ENCODE measurements around the gene RPS6KA2. TPM values are rescaled to one million over a fixed set of nuclear protein-coding genes. Genes with fewer than 3 reads are reported as not detected.

The RPS6KA2 gene
- total and polyA plus RNA-seq, 4 experiments from 2014 or later, result 1.1 to 10.6 (median 6.6) TPM

- no peaks in the 10 kb centered on the region for H3K36me3 Mint-ChIP-seq
These were observed 75.1 kb downstream of the RPS6KA2 start for GRCh38 chr6:166551754-166552495.

GRCh38 chr6:166546653-166547052 is 80.4 kb downstream of the RPS6KA2 start:
- H3K27ac Mint-ChIP-seq, result no peak overlapping the region
- no peak overlapping the region for H3K4me3 Mint-ChIP-seq
- H3K9me3 ChIP-seq (ENCODE audit: control insufficient read depth in 1 of 2, low read length in 2 of 2), result no peaks in the 10 kb centered on the region
- H3K4me1 Mint-ChIP-seq, result peaks cover 5 to 14% (median 7%) of the 10 kb centered on the region in 4 donors
- H3K27me3 ChIP-seq (ENCODE audit: insufficient read depth, low read length), result no peaks in the 10 kb centered on the region
- ChIA-PET CTCF (ENCODE audit: partially characterized antibody) (no interaction called here), POLR2A (ENCODE audit: partially characterized antibody) (no interaction called here)
- no peak overlapping the region for H3K27ac ChIP-seq (ENCODE audit: low read depth, low read length)
- no peak for DNase-seq
- no peaks in the 10 kb centered on the region for H3K36me3 ChIP-seq (ENCODE audit: insufficient read depth, low read length)
- no peaks in the 10 kb centered on the region for H3K27me3 Mint-ChIP-seq
- intact Hi-C loops (cut with micrococcal nuclease), result no loop called here
- peaks cover 0 to 3% of the 10 kb centered on the region in 2 donors for H3K36me3 Mint-ChIP-seq
- H3K4me3 ChIP-seq (ENCODE audit: low read length in 2 of 2), result no peak overlapping the region
- H3K4me1 ChIP-seq (ENCODE audit: insufficient read depth, low read length), result peaks cover 4% of the 10 kb centered on the region
- H3K9me3 Mint-ChIP-seq, result peaks cover 0 to 2% (median 0%) of the 10 kb centered on the region in 8 donors

More at GRCh38 chr6:166551754-166552495, 75.1 kb downstream of the RPS6KA2 start:
- intact Hi-C loops (cut with micrococcal nuclease), result no loop called here
- Histone ChIP-seq H3K9me3 (ENCODE audit: control insufficient read depth in 1 of 2, low read length in 2 of 2) (no peaks in the 10 kb centered on the region), H3K27ac (ENCODE audit: low read depth, low read length) (no peak overlapping the region), H3K4me3 (ENCODE audit: low read length in 2 of 2) (no peak overlapping the region), H3K4me1 (ENCODE audit: insufficient read depth, low read length) (no peaks in the 10 kb centered on the region), H3K36me3 (ENCODE audit: insufficient read depth, low read length) (no peaks in the 10 kb centered on the region), H3K27me3 (ENCODE audit: insufficient read depth, low read length) (no peaks in the 10 kb centered on the region)
- H3K9me3 Mint-ChIP-seq, result no peaks in the 10 kb centered on the region
- no peak overlapping the region for H3K27ac Mint-ChIP-seq
- peaks cover 2 to 4% of the 10 kb centered on the region in 2 donors for H3K27me3 Mint-ChIP-seq
- CTCF ChIA-PET (ENCODE audit: partially characterized antibody), result no interaction called here
- no peak overlapping the region for H3K4me3 Mint-ChIP-seq
- DNase-seq, result no peak
- POLR2A ChIA-PET (ENCODE audit: partially characterized antibody), result no interaction called here
- H3K4me1 Mint-ChIP-seq, result peaks cover 0 to under 1% (median 0%) of the 10 kb centered on the region in 4 donors

- ChIA-PET CTCF (ENCODE audit: partially characterized antibody) (interaction anchor here (1.2 kb wide), 1 partner anchor 38 kb away, joined by 3 read pairs; no protein-coding TSS in a partner anchor), POLR2A (ENCODE audit: partially characterized antibody) (no interaction called here)
- intact Hi-C loops (cut with micrococcal nuclease), result no loop called here
- Mint-ChIP-seq H3K4me1 (peaks cover 15 to 27% (median 18%) of the 10 kb centered on the region in 4 donors), H3K36me3 (peaks cover 0 to 3% of the 10 kb centered on the region in 2 donors), H3K9me3 (peaks cover 0 to 2% (median 0%) of the 10 kb centered on the region in 8 donors), H3K27me3 (no peaks in the 10 kb centered on the region), H3K27ac (peak overlapping the region in 1 of 7 donors; percentile 48), H3K4me3 (no peak overlapping the region)
- Histone ChIP-seq H3K9me3 (ENCODE audit: control insufficient read depth in 1 of 2, low read length in 2 of 2) (no peaks in the 10 kb centered on the region), H3K4me1 (ENCODE audit: insufficient read depth, low read length) (peaks cover 14% of the 10 kb centered on the region), H3K36me3 (ENCODE audit: insufficient read depth, low read length) (no peaks in the 10 kb centered on the region), H3K27ac (ENCODE audit: low read depth, low read length) (no peak overlapping the region), H3K27me3 (ENCODE audit: insufficient read depth, low read length) (no peaks in the 10 kb centered on the region), H3K4me3 (ENCODE audit: low read length in 2 of 2) (no peak overlapping the region)
- DNase-seq, result no peak
These were observed 81.7 kb downstream of the RPS6KA2 start for GRCh38 chr6:166545156-166546034.

GRCh38 chr6:166544296-166544605 is 82.8 kb downstream of the RPS6KA2 start:
- intact Hi-C loops (cut with micrococcal nuclease), result loop anchor here (5.0 kb wide), 1 partner anchor 57 kb away; no protein-coding TSS in a partner anchor
- Histone ChIP-seq H3K27ac (ENCODE audit: low read depth, low read length) (no peak overlapping the region), H3K27me3 (ENCODE audit: insufficient read depth, low read length) (no peaks in the 10 kb centered on the region), H3K9me3 (ENCODE audit: control insufficient read depth in 1 of 2, low read length in 2 of 2) (no peaks in the 10 kb centered on the region), H3K4me1 (ENCODE audit: insufficient read depth, low read length) (peaks cover 23% of the 10 kb centered on the region), H3K36me3 (ENCODE audit: insufficient read depth, low read length) (no peaks in the 10 kb centered on the region), H3K4me3 (ENCODE audit: low read length in 2 of 2) (no peak overlapping the region)
- H3K27ac Mint-ChIP-seq, result no peak overlapping the region
- H3K27me3 Mint-ChIP-seq, result no peaks in the 10 kb centered on the region
- H3K9me3 Mint-ChIP-seq, result peaks cover 0 to 2% (median 0%) of the 10 kb centered on the region in 8 donors
- ChIA-PET POLR2A (ENCODE audit: partially characterized antibody) (no interaction called here), CTCF (ENCODE audit: partially characterized antibody) (interaction anchor here (0.8 to 1.3 kb wide), 4 partner anchors 10 to 57 kb away, joined by 3 read pairs; no protein-coding TSS in a partner anchor)
- no peak for DNase-seq
- H3K4me3 Mint-ChIP-seq, result no peak overlapping the region
- H3K4me1 Mint-ChIP-seq, result peaks cover 18 to 37% (median 26%) of the 10 kb centered on the region in 4 donors
- peaks cover 0 to 3% of the 10 kb centered on the region in 2 donors for H3K36me3 Mint-ChIP-seq

- intact Hi-C loops (cut with micrococcal nuclease), result loop anchor here (5.0 kb wide), 1 partner anchor 56 kb away; no protein-coding TSS in a partner anchor
- Histone ChIP-seq H3K4me3 (ENCODE audit: low read length in 2 of 2) (no peak overlapping the region), H3K27ac (ENCODE audit: low read depth, low read length) (no peak overlapping the region), H3K9me3 (ENCODE audit: control insufficient read depth in 1 of 2, low read length in 2 of 2) (no peaks in the 10 kb centered on the region), H3K36me3 (ENCODE audit: insufficient read depth, low read length) (no peaks in the 10 kb centered on the region), H3K27me3 (ENCODE audit: insufficient read depth, low read length) (no peaks in the 10 kb centered on the region), H3K4me1 (ENCODE audit: insufficient read depth, low read length) (peaks cover 24% of the 10 kb centered on the region)
- CTCF ChIA-PET (ENCODE audit: partially characterized antibody), result interaction anchor here (0.8 to 1.3 kb wide), 4 partner anchors 10 to 56 kb away, joined by 3 read pairs; no protein-coding TSS in a partner anchor
- Mint-ChIP-seq H3K27ac (peak overlapping the region in 5 of 7 donors; percentile 6 to 87 (median 81)), H3K4me1 (peaks cover 18 to 38% (median 27%) of the 10 kb centered on the region in 4 donors), H3K27me3 (no peaks in the 10 kb centered on the region), H3K9me3 (peaks cover 0 to 2% (median 0%) of the 10 kb centered on the region in 8 donors), H3K4me3 (peak overlapping the region in 3 of 8 donors; percentile 16 to 42 (median 26)), H3K36me3 (peaks cover 0 to 3% of the 10 kb centered on the region in 2 donors)
- DNase-seq, result no peak
- POLR2A ChIA-PET (ENCODE audit: partially characterized antibody), result no interaction called here
These were observed 83.3 kb downstream of the RPS6KA2 start for GRCh38 chr6:166543603-166544295.

- POLR2A ChIA-PET (ENCODE audit: partially characterized antibody), result interaction anchor here (1.2 to 2.6 kb wide), 3 partner anchors 65 to 107 kb away, joined by 3 to 29 read pairs (median 3); partner anchors contain the start of gene RPS6KA2
- Mint-ChIP-seq H3K4me1 (peaks cover 18 to 38% (median 28%) of the 10 kb centered on the region in 4 donors), H3K9me3 (peaks cover 0 to 2% (median 0%) of the 10 kb centered on the region in 8 donors), H3K36me3 (peaks cover 0 to 3% of the 10 kb centered on the region in 2 donors), H3K4me3 (no peak overlapping the region), H3K27ac (peak overlapping the region in 4 of 7 donors; percentile 47 to 90 (median 82)), H3K27me3 (no peaks in the 10 kb centered on the region)
- peak overlapping the region; percentile 66 for H3K27ac ChIP-seq (ENCODE audit: low read depth, low read length)
- intact Hi-C loops (cut with micrococcal nuclease), result loop anchor here (5.0 kb wide), 1 partner anchor 55 kb away; no protein-coding TSS in a partner anchor
- H3K36me3 ChIP-seq (ENCODE audit: insufficient read depth, low read length), result no peaks in the 10 kb centered on the region
- no peak overlapping the region for H3K4me3 ChIP-seq (ENCODE audit: low read length in 2 of 2)
- H3K4me1 ChIP-seq (ENCODE audit: insufficient read depth, low read length), result peaks cover 24% of the 10 kb centered on the region
- DNase-seq, result no peak
- CTCF ChIA-PET (ENCODE audit: partially characterized antibody), result interaction anchor here (1.1 kb wide), 1 partner anchor 107 kb away, joined by 3 read pairs; no protein-coding TSS in a partner anchor
- no peaks in the 10 kb centered on the region for H3K27me3 ChIP-seq (ENCODE audit: insufficient read depth, low read length)
- no peaks in the 10 kb centered on the region for H3K9me3 ChIP-seq (ENCODE audit: control insufficient read depth in 1 of 2, low read length in 2 of 2)
These were observed 84.5 kb downstream of the RPS6KA2 start for GRCh38 chr6:166542580-166542912.

Measured in CD4-positive, alpha-beta memory T cell (primary cell).